K562 (cell line): ENCODE measurements around the gene PIH1D1. TPM values are rescaled to one million over a fixed set of nuclear protein-coding genes. Genes with fewer than 3 reads are reported as not detected.

Experiments
- ARNT ChIP-seq, 2 experiments: fragments of 450-650 bp; IDR thresholded peaks; 2 replicates each; pipeline ENCODE4 v1.6.1; 2016; ENCODE audit warnings: mild to moderate bottlenecking in 1 of 2
- CAMTA2 ChIP-seq: fragments of 250-450 bp; sonication (Bioruptor Pico); conservative IDR thresholded peaks from 2 replicates; pipeline ENCODE4 v1.5.1; 2022
- EGR1 ChIP-seq: fragments of 450-650 bp; conservative IDR thresholded peaks from 2 replicates; pipeline ENCODE4 v1.6.1; 2017; ENCODE audit warnings: mild to moderate bottlenecking
- FOXP1 ChIP-seq: sonication (generic); formaldehyde crosslinking; IDR thresholded peaks from 2 replicates; pipeline ENCODE4 v1.8.0; 2022; ENCODE audit warnings: mild to moderate bottlenecking, missing genetic modification reagents
- GATA2 ChIP-seq: sonication (generic); formaldehyde crosslinking; IDR thresholded peaks from 2 replicates; pipeline ENCODE4 v1.4.0; 2020; ENCODE audit warnings: mild to moderate bottlenecking, missing genetic modification reagents
- MEF2A ChIP-seq: IDR thresholded peaks from 2 replicates; pipeline ENCODE4 v1.6.1; 2011; ENCODE audit warnings: low read depth, mild to moderate bottlenecking, low read length, moderate library complexity; ENCODE audit not compliant: control insufficient read depth
- POLR2G ChIP-seq: fragments of 200-400 bp; formaldehyde crosslinking; IDR thresholded peaks from 2 replicates; pipeline ENCODE4 v1.6.1; 2017; ENCODE audit warnings: low read depth, mild to moderate bottlenecking, antibody characterized with exemption, low read length, moderate library complexity
- RBM34 ChIP-seq: fragments of 200-400 bp; formaldehyde crosslinking; IDR thresholded peaks from 2 replicates; pipeline ENCODE4 v1.6.1; 2018; ENCODE audit warnings: low read length, borderline replicate concordance; ENCODE audit not compliant: insufficient read depth
- SMARCC2 ChIP-seq: fragments of 450-650 bp; IDR thresholded peaks from 2 replicates; pipeline ENCODE4 v1.6.1; 2017; ENCODE audit warnings: antibody characterized with exemption, moderate library complexity, mild to moderate bottlenecking, low read depth
- TAF1 ChIP-seq: IDR thresholded peaks from 2 replicates; pipeline ENCODE4 v1.6.1; 2011; ENCODE audit warnings: mild to moderate bottlenecking, low read length, moderate library complexity; ENCODE audit not compliant: insufficient read depth, control insufficient read depth, severe bottlenecking; ENCODE audit errors: extremely low read depth
- polyA plus RNA-seq, 8 experiments: library from polyadenylated mRNA; depleted of rRNA in 4 of 8; stranded (reverse) in 5 of 8; unstranded in 3 of 8; fragments of >200 nt; fragmentation: Nextera tagmentation in 2 of 8; fragmentation: Illumina TruSeq in 1 of 8; extraction: Ambion mirVana in 2 of 8; extraction: Trizol in 1 of 8; gene quantifications; 2 replicates each; pipeline versions ENCODE4 v1.2.1 to v1.2.3, GENCODE V29; 2011 to 2014; ENCODE audit warnings: inconsistent platforms in 1 of 8, missing spikeins in 1 of 8
- total RNA-seq, 7 experiments: library from RNA; depleted of rRNA in 6 of 7; stranded (reverse); fragments of >200 nt in 6 of 7; fragmentation: Illumina TruSeq in 2 of 7; extraction: Trizol in 2 of 7; gene quantifications; 2 replicates each; pipeline versions ENCODE4 v1.2.1 to v1.2.3, GENCODE V29; 2011 to 2021; ENCODE audit warnings: low replicate concordance in 1 of 7
- TF ChIP-seq, protein P1 (sequence below), 2 experiments: fragments of 450-650 bp; IDR thresholded peaks; 2 replicates each; pipeline ENCODE4 v1.6.1; 2018; ENCODE audit warnings: mild to moderate bottlenecking in 2 of 2, low read depth in 1 of 2; ENCODE audit not compliant: partially characterized antibody in 2 of 2
- TF ChIP-seq, protein P2 (sequence below): sonication (generic); formaldehyde crosslinking; IDR thresholded peaks from 2 replicates; pipeline ENCODE4 v1.8.0; 2022; ENCODE audit warnings: mild to moderate bottlenecking, missing genetic modification reagents
- TF ChIP-seq, protein P3 (sequence below), 2 experiments: fragments of 450-650 bp in 1 of 2; sonication (generic) in 1 of 2; formaldehyde crosslinking in 1 of 2; IDR thresholded peaks; 2 replicates each; pipeline versions ENCODE4 v1.7.1 to v1.9.0; 2016 to 2022; ENCODE audit warnings: inconsistent platforms in 1 of 2, mild to moderate bottlenecking in 1 of 2, missing genetic modification reagents in 1 of 2

The PIH1D1 gene
- total and polyA plus RNA-seq, 9 of the 15 experiments (the other 6 are each of a cell fraction or from before 2014, with no cell fraction given), result 26.5 to 224 (median 137) TPM

DNA sequence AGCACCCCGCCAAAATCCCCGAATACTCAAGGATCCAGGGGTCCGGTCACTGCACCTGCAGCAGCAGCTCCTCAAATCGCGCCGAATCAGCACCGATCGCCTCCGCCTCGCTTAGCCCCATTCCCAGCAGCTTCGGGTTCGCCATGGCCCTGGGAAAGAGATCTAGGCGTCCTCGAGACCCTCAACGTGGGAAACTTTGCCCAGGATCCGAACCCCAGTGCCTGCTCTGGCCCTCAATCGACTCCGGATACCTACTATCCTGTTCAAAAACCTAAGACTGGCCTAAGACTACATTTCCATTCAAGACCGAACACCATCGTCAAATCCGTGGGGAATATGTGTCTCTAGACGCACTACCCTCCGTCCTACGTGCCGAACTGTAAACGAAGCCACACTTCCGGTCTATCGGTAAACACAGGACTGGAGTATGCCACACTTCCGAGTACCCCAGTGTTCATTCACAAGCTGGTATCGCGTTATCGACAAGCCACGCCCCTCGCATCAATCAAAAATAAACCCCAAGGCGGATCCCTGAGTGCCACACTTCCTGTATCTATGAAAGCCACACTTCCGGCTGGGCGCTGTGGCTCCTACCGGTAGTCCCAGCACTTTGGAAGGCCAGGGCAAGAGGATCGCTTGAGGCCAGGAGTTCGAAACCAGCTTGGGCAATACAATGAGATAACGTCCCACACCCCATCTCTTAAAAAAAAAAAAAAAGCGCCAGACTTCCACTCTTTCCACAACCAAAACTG is at the start of gene PIH1D1 (continued):
- TF ChIP-seq ARNT (IDR thresholded peaks at IDR 0.05), result peak; percentile 19 to 27; a peak in 3 of 4 replicates
- peak; percentile 54 for TF ChIP-seq GATA2
- no peak for TF ChIP-seq CAMTA2 (CRISPR knock-in tag)
- no peak for TF ChIP-seq SMARCC2
- TF ChIP-seq EGR1, result no peak
- TF ChIP-seq, protein P1, sequence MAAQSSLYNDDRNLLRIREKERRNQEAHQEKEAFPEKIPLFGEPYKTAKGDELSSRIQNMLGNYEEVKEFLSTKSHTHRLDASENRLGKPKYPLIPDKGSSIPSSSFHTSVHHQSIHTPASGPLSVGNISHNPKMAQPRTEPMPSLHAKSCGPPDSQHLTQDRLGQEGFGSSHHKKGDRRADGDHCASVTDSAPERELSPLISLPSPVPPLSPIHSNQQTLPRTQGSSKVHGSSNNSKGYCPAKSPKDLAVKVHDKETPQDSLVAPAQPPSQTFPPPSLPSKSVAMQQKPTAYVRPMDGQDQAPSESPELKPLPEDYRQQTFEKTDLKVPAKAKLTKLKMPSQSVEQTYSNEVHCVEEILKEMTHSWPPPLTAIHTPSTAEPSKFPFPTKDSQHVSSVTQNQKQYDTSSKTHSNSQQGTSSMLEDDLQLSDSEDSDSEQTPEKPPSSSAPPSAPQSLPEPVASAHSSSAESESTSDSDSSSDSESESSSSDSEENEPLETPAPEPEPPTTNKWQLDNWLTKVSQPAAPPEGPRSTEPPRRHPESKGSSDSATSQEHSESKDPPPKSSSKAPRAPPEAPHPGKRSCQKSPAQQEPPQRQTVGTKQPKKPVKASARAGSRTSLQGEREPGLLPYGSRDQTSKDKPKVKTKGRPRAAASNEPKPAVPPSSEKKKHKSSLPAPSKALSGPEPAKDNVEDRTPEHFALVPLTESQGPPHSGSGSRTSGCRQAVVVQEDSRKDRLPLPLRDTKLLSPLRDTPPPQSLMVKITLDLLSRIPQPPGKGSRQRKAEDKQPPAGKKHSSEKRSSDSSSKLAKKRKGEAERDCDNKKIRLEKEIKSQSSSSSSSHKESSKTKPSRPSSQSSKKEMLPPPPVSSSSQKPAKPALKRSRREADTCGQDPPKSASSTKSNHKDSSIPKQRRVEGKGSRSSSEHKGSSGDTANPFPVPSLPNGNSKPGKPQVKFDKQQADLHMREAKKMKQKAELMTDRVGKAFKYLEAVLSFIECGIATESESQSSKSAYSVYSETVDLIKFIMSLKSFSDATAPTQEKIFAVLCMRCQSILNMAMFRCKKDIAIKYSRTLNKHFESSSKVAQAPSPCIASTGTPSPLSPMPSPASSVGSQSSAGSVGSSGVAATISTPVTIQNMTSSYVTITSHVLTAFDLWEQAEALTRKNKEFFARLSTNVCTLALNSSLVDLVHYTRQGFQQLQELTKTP (IDR thresholded peaks at IDR 0.05; ENCODE audit: low read depth in 1 of 2, partially characterized antibody in 2 of 2), result peak in 1 of 2 experiments; percentile 61
- TF ChIP-seq FOXP1 (CRISPR knock-in tag), result peak; percentile 54; the same call in 1 of the 2 replicates
- TF ChIP-seq POLR2G, result peak; percentile 66
- TF ChIP-seq TAF1, result peak; percentile 68
- TF ChIP-seq, protein P2, sequence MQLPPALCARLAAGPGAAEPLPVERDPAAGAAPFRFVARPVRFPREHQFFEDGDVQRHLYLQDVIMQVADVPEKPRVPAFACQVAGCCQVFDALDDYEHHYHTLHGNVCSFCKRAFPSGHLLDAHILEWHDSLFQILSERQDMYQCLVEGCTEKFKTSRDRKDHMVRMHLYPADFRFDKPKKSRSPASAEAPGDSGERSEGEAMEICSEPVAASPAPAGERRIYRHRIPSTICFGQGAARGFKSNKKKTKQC, result peak; percentile 27; the same call in 1 of the 2 replicates
- TF ChIP-seq, protein P3, sequence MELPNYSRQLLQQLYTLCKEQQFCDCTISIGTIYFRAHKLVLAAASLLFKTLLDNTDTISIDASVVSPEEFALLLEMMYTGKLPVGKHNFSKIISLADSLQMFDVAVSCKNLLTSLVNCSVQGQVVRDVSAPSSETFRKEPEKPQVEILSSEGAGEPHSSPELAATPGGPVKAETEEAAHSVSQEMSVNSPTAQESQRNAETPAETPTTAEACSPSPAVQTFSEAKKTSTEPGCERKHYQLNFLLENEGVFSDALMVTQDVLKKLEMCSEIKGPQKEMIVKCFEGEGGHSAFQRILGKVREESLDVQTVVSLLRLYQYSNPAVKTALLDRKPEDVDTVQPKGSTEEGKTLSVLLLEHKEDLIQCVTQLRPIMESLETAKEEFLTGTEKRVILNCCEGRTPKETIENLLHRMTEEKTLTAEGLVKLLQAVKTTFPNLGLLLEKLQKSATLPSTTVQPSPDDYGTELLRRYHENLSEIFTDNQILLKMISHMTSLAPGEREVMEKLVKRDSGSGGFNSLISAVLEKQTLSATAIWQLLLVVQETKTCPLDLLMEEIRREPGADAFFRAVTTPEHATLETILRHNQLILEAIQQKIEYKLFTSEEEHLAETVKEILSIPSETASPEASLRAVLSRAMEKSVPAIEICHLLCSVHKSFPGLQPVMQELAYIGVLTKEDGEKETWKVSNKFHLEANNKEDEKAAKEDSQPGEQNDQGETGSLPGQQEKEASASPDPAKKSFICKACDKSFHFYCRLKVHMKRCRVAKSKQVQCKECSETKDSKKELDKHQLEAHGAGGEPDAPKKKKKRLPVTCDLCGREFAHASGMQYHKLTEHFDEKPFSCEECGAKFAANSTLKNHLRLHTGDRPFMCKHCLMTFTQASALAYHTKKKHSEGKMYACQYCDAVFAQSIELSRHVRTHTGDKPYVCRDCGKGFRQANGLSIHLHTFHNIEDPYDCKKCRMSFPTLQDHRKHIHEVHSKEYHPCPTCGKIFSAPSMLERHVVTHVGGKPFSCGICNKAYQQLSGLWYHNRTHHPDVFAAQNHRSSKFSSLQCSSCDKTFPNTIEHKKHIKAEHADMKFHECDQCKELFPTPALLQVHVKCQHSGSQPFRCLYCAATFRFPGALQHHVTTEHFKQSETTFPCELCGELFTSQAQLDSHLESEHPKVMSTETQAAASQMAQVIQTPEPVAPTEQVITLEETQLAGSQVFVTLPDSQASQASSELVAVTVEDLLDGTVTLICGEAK (IDR thresholded peaks at IDR 0.05), result peak; percentile 98
- TF ChIP-seq, protein P3 (CRISPR knock-in tag; IDR thresholded peaks at IDR 0.05), result no peak
- TF ChIP-seq MEF2A, result no peak
- no peak for TF ChIP-seq RBM34
